GM12878 (cell line): ENCODE measurements around the gene CLDN24.

Source experiments
- CHD2 ChIP-seq: IDR thresholded peaks from 2 replicates; pipeline ENCODE4 v1.6.1; 2011; ENCODE audit warnings: low read depth, low read length, improper control_type of control experiment, borderline replicate concordance
- EP300 ChIP-seq, 2 experiments: fragments of 150-350 bp in 1 of 2; IDR thresholded peaks; 2 replicates each; pipeline ENCODE4 v1.6.1; 2011 to 2012; ENCODE audit warnings: low read depth in 2 of 2, low read length in 2 of 2, borderline replicate concordance in 1 of 2, improper control_type of control experiment in 1 of 2, inconsistent platforms in 1 of 2; ENCODE audit not compliant: control insufficient read depth in 1 of 2
- FOXM1 ChIP-seq: IDR thresholded peaks from 2 replicates; pipeline ENCODE4 v1.6.1; 2012; ENCODE audit warnings: low read depth, mild to moderate bottlenecking, inconsistent platforms, low read length, moderate library complexity
- HDAC2 ChIP-seq: fragments of 200-600 bp; sonication (generic); IDR thresholded peaks from 2 replicates; pipeline ENCODE4 v1.6.1; 2017
- JUNB ChIP-seq: IDR thresholded peaks from 2 replicates; pipeline ENCODE4 v1.6.1; 2016; ENCODE audit warnings: antibody characterized with exemption, mild to moderate bottlenecking
- JUND ChIP-seq: IDR thresholded peaks from 2 replicates; pipeline ENCODE4 v1.6.1; 2012; ENCODE audit warnings: low read depth, mild to moderate bottlenecking, low read length, improper control_type of control experiment, moderate library complexity
- LARP7 ChIP-seq: fragments of 450-650 bp; IDR thresholded peaks from 2 replicates; pipeline ENCODE4 v1.6.1; 2017; ENCODE audit warnings: mild to moderate bottlenecking
- PAX8 ChIP-seq: fragments of 450-650 bp; IDR thresholded peaks from 2 replicates; pipeline ENCODE4 v1.6.1; 2017; ENCODE audit warnings: mild to moderate bottlenecking, moderate library complexity
- POLR2AphosphoS2 ChIP-seq: IDR thresholded peaks from 2 replicates; pipeline ENCODE4 v1.6.1; 2011; ENCODE audit warnings: low read depth, mild to moderate bottlenecking, low read length, improper control_type of control experiment, moderate library complexity
- RUNX3 ChIP-seq: IDR thresholded peaks from 2 replicates; pipeline ENCODE4 v1.6.1; 2012; ENCODE audit warnings: low read length, inconsistent platforms
- TF ChIP-seq, protein P1 (sequence below): IDR thresholded peaks from 2 replicates; pipeline ENCODE4 v1.6.1; 2011; ENCODE audit warnings: low read depth, mild to moderate bottlenecking, low read length, moderate library complexity, borderline replicate concordance; ENCODE audit errors: extremely low read depth
- TF ChIP-seq, protein P2 (sequence below): fragments of 450-650 bp; IDR thresholded peaks from 2 replicates; pipeline ENCODE4 v1.6.1; 2018; ENCODE audit warnings: borderline replicate concordance, mild to moderate bottlenecking; ENCODE audit not compliant: partially characterized antibody

DNA sequence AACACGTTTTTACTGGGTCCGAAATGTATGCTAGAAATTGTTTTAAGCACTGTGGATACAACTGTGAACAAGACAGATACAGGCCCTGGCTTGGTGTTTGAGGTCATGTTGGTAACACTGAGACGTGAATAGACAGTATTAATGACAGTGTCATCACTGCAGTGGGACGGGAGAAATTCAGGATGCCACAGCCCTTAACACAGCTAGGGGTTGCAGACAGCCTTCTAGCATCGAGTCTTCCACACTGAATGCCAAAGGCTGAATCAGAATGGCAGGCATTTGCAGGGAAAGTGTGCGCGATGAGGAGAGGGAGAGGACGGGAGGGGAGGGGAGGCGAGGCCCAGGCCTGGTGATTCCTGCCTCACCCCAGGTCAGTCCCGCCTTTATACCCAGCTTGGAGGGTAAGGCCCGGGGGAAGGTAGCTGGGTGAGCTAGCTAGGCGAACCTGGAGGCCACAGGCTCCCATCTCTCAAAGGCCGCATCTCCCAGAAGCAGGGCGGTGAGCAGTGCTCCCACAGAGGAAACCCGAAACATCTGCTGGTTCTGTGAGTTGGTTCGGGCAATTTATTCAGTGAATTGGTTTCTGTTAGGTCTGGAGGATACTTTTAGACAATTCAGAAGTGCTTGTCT lies 44.1 kb upstream of the CLDN24 start:
- no peak for TF ChIP-seq LARP7
- TF ChIP-seq, protein P1, sequence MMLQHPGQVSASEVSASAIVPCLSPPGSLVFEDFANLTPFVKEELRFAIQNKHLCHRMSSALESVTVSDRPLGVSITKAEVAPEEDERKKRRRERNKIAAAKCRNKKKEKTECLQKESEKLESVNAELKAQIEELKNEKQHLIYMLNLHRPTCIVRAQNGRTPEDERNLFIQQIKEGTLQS, result no peak
- TF ChIP-seq, protein P2, sequence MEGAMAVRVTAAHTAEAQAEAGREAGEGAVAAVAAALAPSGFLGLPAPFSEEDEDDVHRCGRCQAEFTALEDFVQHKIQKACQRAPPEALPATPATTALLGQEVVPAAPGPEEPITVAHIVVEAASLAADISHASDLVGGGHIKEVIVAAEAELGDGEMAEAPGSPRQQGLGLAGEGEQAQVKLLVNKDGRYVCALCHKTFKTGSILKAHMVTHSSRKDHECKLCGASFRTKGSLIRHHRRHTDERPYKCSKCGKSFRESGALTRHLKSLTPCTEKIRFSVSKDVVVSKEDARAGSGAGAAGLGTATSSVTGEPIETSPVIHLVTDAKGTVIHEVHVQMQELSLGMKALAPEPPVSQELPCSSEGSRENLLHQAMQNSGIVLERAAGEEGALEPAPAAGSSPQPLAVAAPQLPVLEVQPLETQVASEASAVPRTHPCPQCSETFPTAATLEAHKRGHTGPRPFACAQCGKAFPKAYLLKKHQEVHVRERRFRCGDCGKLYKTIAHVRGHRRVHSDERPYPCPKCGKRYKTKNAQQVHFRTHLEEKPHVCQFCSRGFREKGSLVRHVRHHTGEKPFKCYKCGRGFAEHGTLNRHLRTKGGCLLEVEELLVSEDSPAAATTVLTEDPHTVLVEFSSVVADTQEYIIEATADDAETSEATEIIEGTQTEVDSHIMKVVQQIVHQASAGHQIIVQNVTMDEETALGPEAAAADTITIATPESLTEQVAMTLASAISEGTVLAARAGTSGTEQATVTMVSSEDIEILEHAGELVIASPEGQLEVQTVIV, result no peak
- no peak for TF ChIP-seq JUNB
- no peak for TF ChIP-seq PAX8
- TF ChIP-seq EP300 (IDR thresholded peaks at IDR 0.05; ENCODE audit: borderline replicate concordance in 1 of 2, control insufficient read depth in 1 of 2, low read depth in 2 of 2, low read length in 2 of 2), result no peak
- no peak for TF ChIP-seq CHD2
- TF ChIP-seq HDAC2, result no peak
- no peak for TF ChIP-seq RUNX3
- no peak for TF ChIP-seq FOXM1
- no peak for TF ChIP-seq POLR2AphosphoS2
- TF ChIP-seq JUND, result no peak
